H9 (cell line): Measurements from ENCODE around the gene OBSL1. TPM values are rescaled to one million over a fixed set of nuclear protein-coding genes. Genes with fewer than 3 reads are reported as not detected.
A peak's percentile ranks its signal among the peaks of the same experiment; 100 is the strongest.

ENCODE experiments used
- DNase-seq: peaks from one replicate; pipeline ENCODE4 v3.0.0-alpha.2; 2017
- H2AFZ ChIP-seq: one replicate; pipeline ENCODE4 v1.6.1; 2013; ENCODE audit warnings: mild to moderate bottlenecking, low read length, control low read depth, moderate library complexity
- H2AK5ac ChIP-seq: 2 replicates; pipeline ENCODE4 v1.6.1; 2013; ENCODE audit warnings: low read length, control low read depth, mixed read lengths; ENCODE audit not compliant: insufficient read length
- H2BK120ac ChIP-seq: one replicate; pipeline ENCODE4 v1.6.1; 2013; ENCODE audit warnings: low read depth, mild to moderate bottlenecking, low read length, control low read depth, inconsistent platforms; ENCODE audit not compliant: poor library complexity, severe bottlenecking
- H2BK12ac ChIP-seq: 2 replicates; pipeline ENCODE4 v1.6.1; 2013; ENCODE audit warnings: low read length, control low read depth, mixed read lengths, low read depth; ENCODE audit not compliant: insufficient read length
- H2BK15ac ChIP-seq: 2 replicates; pipeline ENCODE4 v1.6.1; 2013; ENCODE audit warnings: low read depth, low read length, control low read depth
- H2BK20ac ChIP-seq: one replicate; pipeline ENCODE4 v1.6.1; 2013; ENCODE audit warnings: low read depth, mild to moderate bottlenecking, low read length, control low read depth, inconsistent platforms; ENCODE audit not compliant: poor library complexity, severe bottlenecking
- H2BK5ac ChIP-seq: 2 replicates; pipeline ENCODE4 v1.6.1; 2013; ENCODE audit warnings: low read length, control low read depth, mixed read lengths; ENCODE audit not compliant: insufficient read length
- H3K14ac ChIP-seq: 2 replicates; pipeline ENCODE4 v1.6.1; 2013; ENCODE audit warnings: low read length, control low read depth; ENCODE audit not compliant: insufficient read depth
- H3K18ac ChIP-seq: 2 replicates; pipeline ENCODE4 v1.6.1; 2013; ENCODE audit warnings: low read depth, mild to moderate bottlenecking, mixed read lengths, low read length, control low read depth; ENCODE audit not compliant: insufficient read length
- H3K23ac ChIP-seq: 2 replicates; pipeline ENCODE4 v1.6.1; 2013; ENCODE audit warnings: low read length, control low read depth, mixed read lengths, low read depth; ENCODE audit not compliant: insufficient read length
- H3K23me2 ChIP-seq: 2 replicates; pipeline ENCODE4 v1.6.1; 2013; ENCODE audit warnings: low read depth, mild to moderate bottlenecking, mixed read lengths, low read length, control low read depth; ENCODE audit not compliant: insufficient read length, poor library complexity, severe bottlenecking
- H3K27ac ChIP-seq: 2 replicates; pipeline ENCODE4 v1.5.1; 2013; ENCODE audit warnings: low read length, control low read depth, mixed read lengths, low read depth; ENCODE audit not compliant: insufficient read length
- H3K27me3 ChIP-seq: 2 replicates; pipeline ENCODE4 v1.6.1; 2013; ENCODE audit warnings: low read length, control low read depth, inconsistent platforms; ENCODE audit not compliant: insufficient read depth
- H3K4ac ChIP-seq: 2 replicates; pipeline ENCODE4 v1.6.1; 2013; ENCODE audit warnings: low read depth, mild to moderate bottlenecking, control low read depth, inconsistent platforms, low read length, moderate library complexity
- H3K4me1 ChIP-seq: 2 replicates; pipeline ENCODE4 v1.6.1; 2013; ENCODE audit warnings: low read length, control low read depth, inconsistent platforms; ENCODE audit not compliant: insufficient read depth
- H3K4me2 ChIP-seq: 2 replicates; pipeline ENCODE4 v1.6.1; 2013; ENCODE audit warnings: low read length, control low read depth, mixed read lengths; ENCODE audit not compliant: insufficient read length, insufficient read depth
- H3K56ac ChIP-seq: 2 replicates; pipeline ENCODE4 v1.6.1; 2013; ENCODE audit warnings: low read depth, mild to moderate bottlenecking, mixed read lengths, low read length, control low read depth; ENCODE audit not compliant: insufficient read length
- H3K79me1 ChIP-seq: 2 replicates; pipeline ENCODE4 v1.6.1; 2013; ENCODE audit warnings: low read depth, mild to moderate bottlenecking, moderate library complexity, low read length, control low read depth, inconsistent platforms; ENCODE audit not compliant: insufficient read depth, poor library complexity, severe bottlenecking
- H3K79me2 ChIP-seq: 2 replicates; pipeline ENCODE4 v1.6.1; 2013; ENCODE audit warnings: low read length, control low read depth, inconsistent platforms; ENCODE audit not compliant: insufficient read depth
- H3K9ac ChIP-seq: 2 replicates; pipeline ENCODE4 v1.6.1; 2013; ENCODE audit warnings: low read length, control low read depth, mixed read lengths; ENCODE audit not compliant: insufficient read length; ENCODE audit errors: extremely low read depth
- H3K9me3 ChIP-seq: one replicate; pipeline ENCODE4 v1.6.1; 2013; ENCODE audit warnings: low read depth, low read length, inconsistent platforms; ENCODE audit not compliant: control insufficient read depth
- H3T11ph ChIP-seq: one replicate; pipeline ENCODE4 v1.6.1; 2013; ENCODE audit warnings: mild to moderate bottlenecking, low read length, control low read depth, inconsistent platforms
- H4K20me1 ChIP-seq: one replicate; pipeline ENCODE4 v1.6.1; 2013; ENCODE audit not compliant: control insufficient read depth, insufficient read length, insufficient read depth
- H4K5ac ChIP-seq: 2 replicates; pipeline ENCODE4 v1.6.1; 2013; ENCODE audit warnings: low read depth, mild to moderate bottlenecking, mixed read lengths, low read length, control low read depth; ENCODE audit not compliant: insufficient read length
- H4K8ac ChIP-seq: replicated peaks from 2 replicates; pipeline ENCODE4 v1.6.1; 2013; ENCODE audit warnings: low read length, control low read depth, mixed read lengths, low read depth; ENCODE audit not compliant: insufficient read length
- H4K91ac ChIP-seq: 2 replicates; pipeline ENCODE4 v1.6.1; 2013; ENCODE audit warnings: low read depth, mild to moderate bottlenecking, moderate library complexity, mixed read lengths, low read length, control low read depth; ENCODE audit not compliant: insufficient read length
- H3K27ac Mint-ChIP-seq, 3 experiments: 2 replicates in 2 of 3; 3 replicates in 1 of 3; pipeline ENCODE4 v1.8.0; 2020 to 2021; ENCODE audit warnings: mixed read lengths in 3 of 3, mild to moderate bottlenecking in 1 of 3, moderate library complexity in 1 of 3
- H3K27me3 Mint-ChIP-seq: 2 replicates; pipeline ENCODE4 v1.8.0; 2021; ENCODE audit warnings: low read depth, mild to moderate bottlenecking, moderate library complexity, mixed read lengths
- H3K36me3 Mint-ChIP-seq, 3 experiments: 2 replicates in 2 of 3; 3 replicates in 1 of 3; pipeline ENCODE4 v1.8.0; 2020 to 2021; ENCODE audit warnings: low read depth in 3 of 3, mixed read lengths in 3 of 3; ENCODE audit not compliant: insufficient read depth in 1 of 3
- H3K4me1 Mint-ChIP-seq, 2 experiments: 2 replicates each; pipeline ENCODE4 v1.8.0; 2020; ENCODE audit warnings: mixed read lengths in 2 of 2
- H3K4me3 Mint-ChIP-seq, 2 experiments: 2 replicates in 1 of 2; 3 replicates in 1 of 2; pipeline ENCODE4 v1.8.0; 2020 to 2021; ENCODE audit warnings: mild to moderate bottlenecking in 2 of 2, mixed read lengths in 2 of 2, moderate library complexity in 1 of 2
- H3K9me3 Mint-ChIP-seq, 2 experiments: 2 replicates in 1 of 2; 3 replicates in 1 of 2; pipeline ENCODE4 v1.8.0; 2020; ENCODE audit warnings: mild to moderate bottlenecking in 2 of 2, mixed read lengths in 2 of 2, moderate library complexity in 1 of 2
- CTCF ChIP-seq: fragments of 200-600 bp; sonication (generic); conservative IDR thresholded peaks from 3 replicates; pipeline ENCODE4 v1.8.0; 2021; ENCODE audit warnings: antibody characterized with exemption, mild to moderate bottlenecking
- WGBS: extraction: QIAGEN DNeasy Blood & Tissue Kit; methylation state at CpG from one replicate; pipeline ENCODE4 v1.1.7; 2013; ENCODE audit warnings: missing lambda C conversion rate, low lambda C conversion rate, mixed read lengths; ENCODE audit not compliant: insufficient read length; ENCODE audit errors: extremely low coverage; 5-methylcytosine and 5-hydroxymethylcytosine counted together
- total RNA-seq: library from RNA; stranded (reverse); gene quantifications from 2 replicates; pipeline ENCODE4 v1.2.1, GENCODE V29; 2021

Gene OBSL1
- total RNA-seq, 1 experiment from 2014 or later, result 140 TPM

- H3K27me3 Mint-ChIP-seq, result peaks cover 20% of the 10 kb centered on the region
- DNase-seq, result no peak
- H3K4ac ChIP-seq, result no peak overlapping the region
- H3K36me3 Mint-ChIP-seq, result peaks cover 16 to 19% (median 17%) of the 10 kb centered on the region in 3 experiments
- no peak overlapping the region for H2BK120ac ChIP-seq
- H3K23ac ChIP-seq, result no peak overlapping the region
- H2AFZ ChIP-seq, result no peak overlapping the region
- no peak overlapping the region for H2BK20ac ChIP-seq
- H4K91ac ChIP-seq, result no peak overlapping the region
- no peak overlapping the region for H3K9ac ChIP-seq
- H3K4me1 Mint-ChIP-seq, result peaks cover 56 to 64% of the 10 kb centered on the region in 2 experiments
- peak overlapping the region; percentile 19 to 56 for H3K4me3 Mint-ChIP-seq
- H3K9me3 Mint-ChIP-seq, result no peaks in the 10 kb centered on the region; a peak in 1 of 5 replicates
- H3K4me2 ChIP-seq, result peak overlapping the region; percentile 3
- H2BK12ac ChIP-seq, result no peak overlapping the region
- no peak overlapping the region for H3T11ph ChIP-seq
- no peak overlapping the region for H3K18ac ChIP-seq
- no peaks in the 10 kb centered on the region for H3K79me1 ChIP-seq
- no peaks in the 10 kb centered on the region for H3K9me3 ChIP-seq
- H2BK5ac ChIP-seq, result no peak overlapping the region
- no peaks in the 10 kb centered on the region for H4K20me1 ChIP-seq
- H3K14ac ChIP-seq, result no peak overlapping the region; the same call in 1 of the 2 replicates
- no peak overlapping the region for H4K8ac ChIP-seq
- H3K56ac ChIP-seq, result no peak overlapping the region
- TF ChIP-seq CTCF, result no peak
- no peaks in the 10 kb centered on the region for H3K27me3 ChIP-seq
- H3K27ac Mint-ChIP-seq, result peak overlapping the region; percentile 83 to 97 (median 95); a peak in 6 of 7 replicates
- peak overlapping the region; percentile 3 for H3K27ac ChIP-seq
- H3K79me2 ChIP-seq, result no peaks in the 10 kb centered on the region
- no peak overlapping the region for H2AK5ac ChIP-seq
- peaks cover 13% of the 10 kb centered on the region; the same call in 1 of the 2 replicates for H3K4me1 ChIP-seq
- no peak overlapping the region for H4K5ac ChIP-seq
- no CpG with 5 or more reads among the region's 23 CpGs for WGBS
- peaks cover 4% of the 10 kb centered on the region for H3K23me2 ChIP-seq
- H2BK15ac ChIP-seq, result no peak overlapping the region
These were observed 65.1 kb downstream of the OBSL1 start for GRCh38 chr2:219506153-219506801.
